Measurements from ENCODE around the gene LRP1B.

- TF ChIP-seq CTCF (IDR thresholded peaks at IDR 0.05 in 4 of 5, conservative IDR thresholded peaks at IDR 0.05 in 1 of 5) (no peak), POLR2A (IDR thresholded peaks at IDR 0.05) (no peak)
These were observed 1473.2 kb downstream of the LRP1B start for GRCh38 chr2:140657657-140658056.
